Hematopoietic multipotent progenitor cell (in vitro differentiated cells): ENCODE data around the gene AP1G2. TPM values are rescaled to one million over a fixed set of nuclear protein-coding genes. Genes with fewer than 3 reads are reported as not detected.

Source experiments
- DNase-seq, 3 donors: peaks; one replicate each; pipeline ENCODE4 v3.0.0-alpha.2; 2011 to 2015; ENCODE audit warnings: low read depth in 2 of 3, low spot score in 2 of 3
- total RNA-seq: library from RNA; depleted of rRNA; stranded (reverse); fragments of >200 nt; gene quantifications from one replicate; pipeline ENCODE4 v1.2.3, GENCODE V29; 2012

AP1G2 gene
- total RNA-seq, 1 donor, result 132 TPM

GRCh38 chr14:23520899-23521533 is 46.6 kb downstream of the AP1G2 start:
- no peak for DNase-seq

DNA sequence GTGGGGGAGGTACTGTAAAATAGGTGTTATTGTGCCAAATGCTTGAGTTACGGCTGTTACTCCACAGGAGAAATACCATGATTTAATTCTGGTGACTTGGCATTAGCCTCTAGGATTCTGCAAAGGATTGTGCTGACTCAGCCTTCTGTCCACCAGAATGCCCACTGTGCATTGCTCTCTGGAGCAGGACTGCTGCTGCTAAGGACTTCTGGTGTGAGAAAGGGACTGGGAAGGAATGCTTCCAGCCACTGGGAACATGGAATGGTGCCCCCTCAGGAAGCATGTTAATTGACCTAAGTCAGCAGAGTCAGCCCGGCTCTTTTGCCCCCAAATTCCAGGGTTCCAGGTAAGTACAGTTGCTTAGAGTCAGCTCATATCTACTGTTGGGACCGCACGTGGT is 48.9 kb downstream of the AP1G2 start:
- no peak for DNase-seq

GRCh38 chr14:23517650-23518326 is 49.8 kb downstream of the AP1G2 start:
- no peak for DNase-seq

DNA sequence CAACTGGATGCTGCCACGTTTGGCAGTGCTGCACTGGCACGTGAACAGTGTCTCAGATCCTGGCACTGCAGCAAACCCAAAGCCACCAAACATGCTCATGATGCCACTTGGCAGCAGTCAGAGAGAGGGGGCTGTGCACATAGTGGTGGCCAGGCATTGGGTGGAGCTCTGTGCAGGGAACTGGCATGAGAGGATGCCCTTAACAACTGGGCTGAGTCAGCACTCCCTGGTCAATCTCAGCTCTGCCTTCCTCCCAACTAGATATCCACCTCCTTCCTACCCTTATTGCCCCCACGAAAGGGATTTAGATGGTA is 53.0 kb downstream of the AP1G2 start:
- DNase-seq, result no peak

GRCh38 chr14:23513818-23514643 is 53.6 kb downstream of the AP1G2 start:
- DNase-seq, result no peak

GRCh38 chr14:23513005-23513817 is 54.4 kb downstream of the AP1G2 start:
- no peak for DNase-seq

DNA sequence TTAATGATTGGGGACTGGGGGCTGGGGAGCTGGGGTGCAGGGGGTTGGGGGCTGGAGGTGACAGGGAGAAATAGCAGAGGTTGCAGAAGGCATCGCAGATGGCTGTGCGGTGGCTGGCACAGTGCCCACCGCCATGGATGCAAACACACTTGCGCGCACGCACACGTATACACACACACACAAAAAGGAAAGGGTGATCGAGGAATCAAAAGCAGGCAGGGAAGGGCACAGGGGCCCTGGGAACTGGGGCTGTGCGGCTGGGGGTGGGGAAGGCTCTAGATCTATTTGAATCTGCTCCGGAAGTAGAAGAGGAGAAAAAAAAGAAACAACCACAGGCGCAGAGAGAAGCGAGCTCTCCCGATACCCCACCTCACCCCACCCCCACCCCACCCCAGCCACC is 55.4 kb downstream of the AP1G2 start:
- DNase-seq, result peak in 2 of 3 donors; percentile 14 to 38

Other genes with a start within 250 kb of the AP1G2 start
- 78.6 TPM for gene PABPN1, start 246.3 kb downstream of the AP1G2 start, total RNA-seq
- 23.4 TPM for gene SLC22A17, start 214.9 kb downstream of the AP1G2 start, total RNA-seq
- gene EFS, start 202.6 kb downstream of the AP1G2 start, total RNA-seq, result under 0.01 TPM
- not detected for gene IL25, start 195.0 kb downstream of the AP1G2 start, total RNA-seq
- gene CMTM5, start 190.7 kb downstream of the AP1G2 start, total RNA-seq, result 3.0 TPM
- under 0.01 TPM for gene MYH6, start 159.5 kb downstream of the AP1G2 start, total RNA-seq
- not detected for gene MYH7, start 132.1 kb downstream of the AP1G2 start, total RNA-seq
- 23.7 TPM for gene NGDN, start 98.1 kb downstream of the AP1G2 start, total RNA-seq
- gene ZFHX2, start 16.0 kb downstream of the AP1G2 start, total RNA-seq, result 0.81 TPM
- gene THTPA, start 11.5 kb downstream of the AP1G2 start, total RNA-seq, result 15.9 TPM
- 0.27 TPM for gene JPH4, start 11.0 kb upstream of the AP1G2 start, total RNA-seq
- under 0.01 TPM for gene DHRS2, start 68.6 kb upstream of the AP1G2 start, total RNA-seq